ENCODE measurements around the gene PCYT1A. TPM values are rescaled to one million over a fixed set of nuclear protein-coding genes. Genes with fewer than 3 reads are reported as not detected.

Gene PCYT1A
- total RNA-seq, 5 donors from 2014 or later (not counting 1 experiment from before 2014, with no cell fraction given): 61.1 to 87.9 (median 64.1) TPM

DNA sequence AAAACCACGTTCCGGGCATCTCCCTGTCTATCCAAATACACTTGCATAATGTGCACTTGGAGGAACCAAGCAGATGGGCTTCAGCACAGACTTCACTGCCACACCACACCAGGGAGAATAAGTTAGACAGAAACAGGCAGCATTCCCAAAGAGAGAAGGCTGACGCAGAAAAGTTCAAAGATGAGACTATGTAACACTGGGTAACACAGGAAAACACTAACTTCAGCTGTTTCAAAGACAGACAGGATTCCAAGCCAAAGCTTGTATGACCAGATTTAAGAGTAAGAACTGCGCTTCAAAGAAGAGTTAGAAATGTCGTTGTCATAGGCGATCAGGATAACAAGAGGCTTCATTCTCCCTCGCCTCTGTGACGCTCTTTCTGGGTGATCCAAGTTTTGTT, 51.3 kb downstream of the PCYT1A start:
- Mint-ChIP-seq H3K9me3 (no peaks in the 10 kb centered on the region), H3K27me3 (no peaks in the 10 kb centered on the region), H3K4me1 (peaks cover 4 to 5% (median 5%) of the 10 kb centered on the region in 3 donors), H3K4me3 (no peak overlapping the region), H3K27ac (no peak overlapping the region), H3K36me3 (peaks cover 34% of the 10 kb centered on the region)
- no peak overlapping the region for H3K27ac ChIP-seq (ENCODE audit: low read length)
- H3K4me3 ChIP-seq (ENCODE audit: control insufficient read depth in 1 of 2, extremely low read depth in 1 of 2, low read length in 1 of 2): no peak overlapping the region
- DNase-seq: no peak
- peaks cover 0 to 41% of the 10 kb centered on the region in 2 donors for H3K36me3 ChIP-seq (ENCODE audit: control insufficient read depth in 2 of 2, extremely low read depth in 1 of 2, insufficient read depth in 1 of 2, low read length in 1 of 2)
- 96% methylated on average over 4 of the region's 8 CpGs for WGBS (ENCODE audit: insufficient coverage)
- POLR2A ChIA-PET: no interaction called here
- H3K9me3 ChIP-seq: no peaks in the 10 kb centered on the region
- CTCF ChIA-PET: no interaction called here
- peaks cover 0 to 6% of the 10 kb centered on the region in 2 experiments for H3K4me1 ChIP-seq (ENCODE audit: control insufficient read depth in 1 of 2, extremely low read depth in 1 of 2, insufficient read depth in 2 of 2, low read length in 2 of 2)
- ATAC-seq (replicated peaks in 1 of 4): no peak
- H3K27me3 ChIP-seq (replicated peaks in 1 of 2; ENCODE audit: control insufficient read depth in 2 of 2, extremely low read depth in 1 of 2, insufficient read depth in 2 of 2, low read length in 1 of 2): no peaks in the 10 kb centered on the region

DNA sequence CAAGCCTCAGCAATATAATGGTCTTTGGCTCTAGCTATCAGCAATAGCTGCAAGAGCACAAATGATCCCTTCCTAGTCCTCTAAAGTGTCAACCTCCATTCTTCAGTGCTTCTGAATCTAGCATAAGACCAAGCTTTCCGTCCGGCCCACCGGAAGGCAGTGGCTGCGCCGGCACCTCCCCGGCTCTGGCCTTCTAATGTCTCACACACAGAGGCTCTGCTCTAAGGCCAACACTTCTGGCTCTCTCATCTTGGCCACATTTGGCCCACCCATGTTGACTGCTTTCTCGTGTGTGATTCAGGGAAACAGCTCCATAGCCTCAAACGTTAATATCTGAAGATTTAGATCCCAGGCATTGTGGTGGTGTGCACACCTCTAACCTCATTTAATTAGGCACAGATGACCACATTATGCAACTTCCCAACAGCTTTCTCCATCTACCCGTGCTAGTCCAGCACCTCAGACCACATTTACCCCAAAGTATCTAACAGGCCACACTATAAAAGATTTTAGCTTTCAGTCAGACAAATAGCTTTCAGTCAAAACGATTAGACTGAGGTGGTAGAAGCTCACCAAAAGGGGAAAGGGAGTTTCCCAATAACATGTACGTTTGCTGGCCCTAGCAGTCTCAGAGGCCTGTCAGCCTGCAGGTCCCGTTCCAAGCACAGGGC, 51.9 kb downstream of the PCYT1A start:
- Mint-ChIP-seq H3K4me1 (peaks cover 4 to 5% (median 5%) of the 10 kb centered on the region in 3 donors), H3K4me3 (no peak overlapping the region), H3K27ac (no peak overlapping the region), H3K36me3 (peaks cover 31% of the 10 kb centered on the region), H3K27me3 (no peaks in the 10 kb centered on the region), H3K9me3 (no peaks in the 10 kb centered on the region)
- 84% methylated on average over 9 of the region's 12 CpGs for WGBS (ENCODE audit: insufficient coverage)
- Histone ChIP-seq H3K4me3 (ENCODE audit: control insufficient read depth in 1 of 2, extremely low read depth in 1 of 2, low read length in 1 of 2) (no peak overlapping the region), H3K4me1 (ENCODE audit: control insufficient read depth in 1 of 2, extremely low read depth in 1 of 2, insufficient read depth in 2 of 2, low read length in 2 of 2) (peaks cover 0 to 6% of the 10 kb centered on the region in 2 experiments), H3K9me3 (no peaks in the 10 kb centered on the region), H3K36me3 (ENCODE audit: control insufficient read depth in 2 of 2, extremely low read depth in 1 of 2, insufficient read depth in 1 of 2, low read length in 1 of 2) (peaks cover 0 to 37% of the 10 kb centered on the region in 2 donors), H3K27me3 (replicated peaks in 1 of 2; ENCODE audit: control insufficient read depth in 2 of 2, extremely low read depth in 1 of 2, insufficient read depth in 2 of 2, low read length in 1 of 2) (no peaks in the 10 kb centered on the region), H3K27ac (ENCODE audit: low read length) (no peak overlapping the region)
- ChIA-PET CTCF (no interaction called here), POLR2A (no interaction called here)
- DNase-seq (no peak), ATAC-seq (replicated peaks in 1 of 4) (no peak)

DNA sequence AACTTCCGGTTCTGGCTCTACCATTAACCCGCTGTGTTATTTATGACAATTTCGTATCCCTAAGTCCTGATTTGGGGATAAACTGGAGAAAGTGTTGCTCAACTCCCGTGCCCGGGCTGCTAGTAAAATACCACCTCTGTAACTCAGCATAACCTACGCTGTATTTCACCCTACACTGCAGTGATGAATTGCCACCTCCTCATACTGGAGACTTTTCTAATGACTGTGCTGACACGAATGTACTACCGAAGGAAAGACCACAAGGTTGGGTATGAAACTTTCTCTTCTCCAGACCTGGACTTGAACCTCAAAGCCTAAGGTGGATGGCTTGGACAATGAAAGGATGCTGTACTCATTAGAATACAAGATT, 54.7 kb downstream of the PCYT1A start:
- Histone ChIP-seq H3K27ac (ENCODE audit: low read length) (no peak overlapping the region), H3K36me3 (ENCODE audit: control insufficient read depth in 2 of 2, extremely low read depth in 1 of 2, insufficient read depth in 1 of 2, low read length in 1 of 2) (peaks cover 0 to 12% of the 10 kb centered on the region in 2 donors), H3K27me3 (replicated peaks in 1 of 2; ENCODE audit: control insufficient read depth in 2 of 2, extremely low read depth in 1 of 2, insufficient read depth in 2 of 2, low read length in 1 of 2) (peaks cover 0 to 2% of the 10 kb centered on the region in 2 experiments), H3K4me1 (ENCODE audit: control insufficient read depth in 1 of 2, extremely low read depth in 1 of 2, insufficient read depth in 2 of 2, low read length in 2 of 2) (peaks cover 0 to 6% of the 10 kb centered on the region in 2 experiments), H3K4me3 (ENCODE audit: control insufficient read depth in 1 of 2, extremely low read depth in 1 of 2, low read length in 1 of 2) (no peak overlapping the region), H3K9me3 (no peaks in the 10 kb centered on the region)
- CTCF ChIA-PET: no interaction called here
- H3K36me3 Mint-ChIP-seq: peaks cover 12% of the 10 kb centered on the region
- DNase-seq: no peak
- POLR2A ChIA-PET: no interaction called here
- H3K4me3 Mint-ChIP-seq: no peak overlapping the region
- no CpG with 5 or more reads among the region's 8 CpGs for WGBS (ENCODE audit: insufficient coverage)
- no peak overlapping the region for H3K27ac Mint-ChIP-seq
- no peaks in the 10 kb centered on the region for H3K9me3 Mint-ChIP-seq
- H3K4me1 Mint-ChIP-seq: peaks cover 4 to 5% (median 5%) of the 10 kb centered on the region in 3 donors
- H3K27me3 Mint-ChIP-seq: no peaks in the 10 kb centered on the region
- ATAC-seq (replicated peaks in 1 of 4): no peak

DNA sequence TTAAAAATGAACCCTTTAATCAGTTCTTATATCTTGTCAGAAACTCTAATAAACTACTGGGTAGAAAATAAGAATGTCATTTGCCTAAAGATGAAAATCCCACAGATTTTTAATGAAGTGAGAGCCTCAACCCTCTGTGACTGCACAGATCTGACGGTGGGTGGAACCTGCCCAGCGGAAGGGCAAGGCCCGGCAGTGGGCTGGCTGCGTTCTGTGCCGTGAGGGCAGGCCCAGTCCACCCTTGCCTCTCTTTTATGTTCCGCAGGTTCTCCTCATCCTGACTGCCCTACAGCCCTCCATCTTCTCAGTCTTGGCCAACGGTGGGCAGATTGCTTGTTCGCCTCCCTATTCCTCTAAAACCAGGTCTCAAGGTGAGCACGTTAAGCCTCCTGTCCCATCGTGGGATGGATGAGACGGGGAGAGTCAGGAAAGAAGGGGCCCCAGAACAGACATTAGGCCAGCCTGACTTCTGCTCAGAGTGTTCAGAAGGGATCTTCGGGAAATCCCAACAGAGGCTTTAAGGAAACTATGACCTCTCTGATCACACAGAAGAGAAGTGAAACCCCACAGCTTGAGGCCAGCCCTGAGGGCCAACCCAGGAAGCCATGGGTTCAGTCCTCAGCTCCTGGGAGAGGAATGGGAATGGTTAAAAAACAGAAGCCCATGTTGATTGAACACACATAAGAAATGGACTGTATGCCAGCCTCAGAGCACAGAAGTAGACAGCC, 55.2 kb downstream of the PCYT1A start:
- no peak overlapping the region for H3K27ac Mint-ChIP-seq
- ChIA-PET POLR2A (no interaction called here), CTCF (no interaction called here)
- DNase-seq (no peak), ATAC-seq (replicated peaks in 1 of 4) (no peak)
- Histone ChIP-seq H3K36me3 (ENCODE audit: control insufficient read depth in 2 of 2, extremely low read depth in 1 of 2, insufficient read depth in 1 of 2, low read length in 1 of 2) (peaks cover 0 to 6% of the 10 kb centered on the region in 2 donors), H3K27ac (ENCODE audit: low read length) (no peak overlapping the region), H3K27me3 (replicated peaks in 1 of 2; ENCODE audit: control insufficient read depth in 2 of 2, extremely low read depth in 1 of 2, insufficient read depth in 2 of 2, low read length in 1 of 2) (peaks cover 0 to 6% of the 10 kb centered on the region in 2 experiments), H3K4me1 (ENCODE audit: control insufficient read depth in 1 of 2, extremely low read depth in 1 of 2, insufficient read depth in 2 of 2, low read length in 2 of 2) (peaks cover 0 to 5% of the 10 kb centered on the region in 2 experiments), H3K4me3 (ENCODE audit: control insufficient read depth in 1 of 2, extremely low read depth in 1 of 2, low read length in 1 of 2) (no peak overlapping the region), H3K9me3 (no peaks in the 10 kb centered on the region)
- 97% methylated on average over 9 of the region's 12 CpGs for WGBS (ENCODE audit: insufficient coverage)
- H3K4me3 Mint-ChIP-seq: no peak overlapping the region
- H3K27me3 Mint-ChIP-seq: peaks cover 0 to 3% of the 10 kb centered on the region in 2 donors
- H3K9me3 Mint-ChIP-seq: no peaks in the 10 kb centered on the region
- H3K36me3 Mint-ChIP-seq: peaks cover 7% of the 10 kb centered on the region
- peaks cover 2 to 5% (median 4%) of the 10 kb centered on the region in 3 donors for H3K4me1 Mint-ChIP-seq

DNA sequence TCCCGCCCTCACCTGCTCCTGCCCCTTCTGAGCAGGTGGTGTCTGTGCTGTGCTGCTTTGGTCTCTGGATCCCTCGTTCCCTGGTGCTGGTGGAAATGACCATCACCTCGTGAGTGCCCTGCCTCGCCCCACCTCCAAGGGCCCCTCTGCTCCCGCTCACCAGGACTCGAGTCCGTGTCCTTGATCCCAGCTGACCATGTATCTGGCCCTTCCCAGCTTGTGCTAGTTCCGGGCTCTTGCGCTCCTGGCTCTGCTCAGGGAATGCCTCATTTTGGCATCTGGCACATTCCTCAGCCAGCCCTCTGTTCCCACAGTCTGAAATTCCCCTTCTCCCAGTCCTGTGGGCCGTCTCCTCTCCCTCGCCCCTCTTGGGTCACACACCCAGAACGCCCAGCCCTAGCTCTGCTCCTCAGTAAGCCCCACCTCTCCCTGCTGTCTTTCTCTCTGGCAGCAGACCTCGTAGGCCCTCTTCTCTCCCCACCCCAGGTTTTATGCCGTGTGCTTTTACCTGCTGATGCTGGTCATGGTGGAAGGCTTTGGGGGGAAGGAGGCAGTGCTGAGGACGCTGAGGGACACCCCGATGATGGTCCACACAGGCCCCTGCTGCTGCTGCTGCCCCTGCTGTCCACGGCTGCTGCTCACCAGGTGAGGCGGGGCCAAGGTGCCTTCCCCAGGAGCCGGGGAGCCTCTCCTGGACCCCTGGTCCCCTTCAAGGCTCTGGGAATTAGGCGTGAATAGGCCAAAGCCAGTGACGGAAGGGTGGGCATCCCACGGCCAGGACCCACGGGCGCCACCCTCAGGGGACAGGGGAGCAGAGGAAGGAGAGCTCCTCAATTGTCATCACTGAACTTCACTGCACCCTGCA, 59.7 kb downstream of the PCYT1A start:
- POLR2A ChIA-PET: no interaction called here
- Mint-ChIP-seq H3K4me1 (no peaks in the 10 kb centered on the region), H3K27ac (no peak overlapping the region), H3K36me3 (no peaks in the 10 kb centered on the region), H3K4me3 (no peak overlapping the region), H3K27me3 (peaks cover 0 to 3% of the 10 kb centered on the region in 2 donors), H3K9me3 (no peaks in the 10 kb centered on the region)
- Histone ChIP-seq H3K27me3 (replicated peaks in 1 of 2; ENCODE audit: control insufficient read depth in 2 of 2, extremely low read depth in 1 of 2, insufficient read depth in 2 of 2, low read length in 1 of 2) (peaks cover 0 to 17% of the 10 kb centered on the region in 2 experiments), H3K4me1 (ENCODE audit: control insufficient read depth in 1 of 2, extremely low read depth in 1 of 2, insufficient read depth in 2 of 2, low read length in 2 of 2) (no peaks in the 10 kb centered on the region), H3K9me3 (no peaks in the 10 kb centered on the region), H3K4me3 (ENCODE audit: control insufficient read depth in 1 of 2, extremely low read depth in 1 of 2, low read length in 1 of 2) (no peak overlapping the region), H3K36me3 (ENCODE audit: control insufficient read depth in 2 of 2, extremely low read depth in 1 of 2, insufficient read depth in 1 of 2, low read length in 1 of 2) (no peaks in the 10 kb centered on the region), H3K27ac (ENCODE audit: low read length) (no peak overlapping the region)
- CTCF ChIA-PET: no interaction called here
- no peak for ATAC-seq (replicated peaks in 1 of 4)
- no peak for DNase-seq
- WGBS (ENCODE audit: insufficient coverage): 87% methylated on average over 18 of the region's 24 CpGs

DNA sequence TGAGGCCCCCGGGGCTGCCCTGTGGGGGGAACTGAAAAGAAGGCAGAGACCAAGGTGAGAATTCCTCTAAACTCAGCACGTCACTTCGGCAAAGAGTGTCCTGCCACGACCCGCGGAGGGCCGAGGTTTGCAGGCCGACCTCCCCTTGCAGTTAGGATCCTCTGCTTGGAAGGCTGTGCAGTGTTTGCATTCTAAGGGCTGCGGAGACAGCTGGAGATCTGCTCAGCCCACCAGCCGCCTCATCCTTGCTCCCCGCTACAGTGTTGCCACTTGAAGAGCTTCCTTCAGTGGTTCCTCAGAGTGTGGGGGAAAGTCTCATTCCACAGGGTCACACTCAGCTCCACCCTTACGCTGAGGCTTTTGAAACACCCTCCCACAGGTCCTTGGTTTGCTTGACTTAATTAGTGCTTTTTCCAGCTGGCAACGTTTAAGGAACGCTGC, 60.4 kb downstream of the PCYT1A start:
- POLR2A ChIA-PET: interaction anchor here in 1 of 2 donors (0.6 kb wide), 1 partner anchor 1100 kb away, joined by 3 read pairs; no protein-coding TSS in a partner anchor
- Mint-ChIP-seq H3K36me3 (no peaks in the 10 kb centered on the region), H3K9me3 (no peaks in the 10 kb centered on the region), H3K4me1 (no peaks in the 10 kb centered on the region), H3K27ac (no peak overlapping the region), H3K27me3 (peaks cover 0 to 3% of the 10 kb centered on the region in 2 donors), H3K4me3 (no peak overlapping the region)
- no peaks in the 10 kb centered on the region for H3K9me3 ChIP-seq
- WGBS (ENCODE audit: insufficient coverage): 89% methylated on average over 10 of the region's 14 CpGs
- H3K27ac ChIP-seq (ENCODE audit: low read length): no peak overlapping the region
- H3K4me3 ChIP-seq (ENCODE audit: control insufficient read depth in 1 of 2, extremely low read depth in 1 of 2, low read length in 1 of 2): no peak overlapping the region
- peaks cover 0 to 17% of the 10 kb centered on the region in 2 experiments for H3K27me3 ChIP-seq (replicated peaks in 1 of 2; ENCODE audit: control insufficient read depth in 2 of 2, extremely low read depth in 1 of 2, insufficient read depth in 2 of 2, low read length in 1 of 2)
- H3K4me1 ChIP-seq (ENCODE audit: control insufficient read depth in 1 of 2, extremely low read depth in 1 of 2, insufficient read depth in 2 of 2, low read length in 2 of 2): no peaks in the 10 kb centered on the region
- no peaks in the 10 kb centered on the region for H3K36me3 ChIP-seq (ENCODE audit: control insufficient read depth in 2 of 2, extremely low read depth in 1 of 2, insufficient read depth in 1 of 2, low read length in 1 of 2)
- CTCF ChIA-PET: no interaction called here
- DNase-seq (no peak), ATAC-seq (replicated peaks in 1 of 4) (no peak)

All from T-cell (primary cell).